Left ventricle myocardium superior (tissue), 1 donor: ENCODE data around the gene P4HA3. TPM values are rescaled to one million over a fixed set of nuclear protein-coding genes. Genes with fewer than 3 reads are reported as not detected.

Source experiments
- ATAC-seq: fragments of 200-7000 bp; cut with Tn5 transposase; one replicate; pipeline ENCODE4 v1.9.1; 2020; ENCODE audit warnings: mild to moderate bottlenecking, moderate library complexity
- DNase-seq: peaks from one replicate; pipeline ENCODE4 v3.0.0-alpha.2; 2020
- intact Hi-C: fragments of 100-400 bp; cut with micrococcal nuclease; formaldehyde crosslinking; loops from one replicate; pipeline ENCODE4 v1.11.0; 2022
- total RNA-seq: library from RNA; stranded (reverse); fragmentation: NEBNext Ultra II Directional; extraction: Animal tissue kit (Norgen Biotek cat#: 25700); gene quantifications from one replicate; pipeline ENCODE4 v1.2.1, GENCODE V29; 2021
- donor health status: DM: no; HTN: yes; CAD: no; lungs with severe emphysema.

P4HA3 gene
- total RNA-seq, 1 donor from 2014 or later, result 0.17 TPM

DNA sequence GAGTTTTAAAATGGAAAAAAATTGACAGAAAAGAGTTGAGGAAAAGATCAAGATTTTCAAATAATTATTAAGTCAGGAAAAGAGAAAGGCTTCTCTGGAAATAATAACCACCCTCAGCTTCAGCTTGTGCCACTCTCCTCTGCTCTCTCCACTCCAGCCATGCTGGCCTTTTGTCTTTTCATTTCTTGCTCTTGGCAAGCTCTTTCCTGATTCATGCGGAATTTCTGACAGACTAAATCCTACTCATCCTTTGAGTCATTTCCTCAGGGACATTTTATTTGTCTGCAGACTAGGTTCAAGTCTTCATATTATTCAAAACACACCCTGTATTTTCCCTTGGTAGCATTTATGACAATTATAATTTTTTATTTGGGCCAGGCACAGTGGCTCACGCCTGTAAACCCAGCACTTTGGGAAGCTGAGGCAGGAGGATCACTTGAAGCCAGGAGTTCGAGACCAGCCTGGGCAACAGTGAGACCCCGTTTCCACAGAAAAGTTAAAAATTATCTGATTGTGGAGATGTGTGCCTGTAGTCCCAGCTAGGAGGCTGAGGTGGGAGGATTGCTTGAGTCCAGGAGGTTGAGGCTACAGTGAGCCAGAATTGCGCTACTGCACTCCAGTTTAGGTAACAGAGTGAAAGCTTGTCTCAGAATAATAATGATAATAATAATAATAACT is 7.8 kb upstream of the P4HA3 start:
- ATAC-seq (no peak), DNase-seq (no peak)
- intact Hi-C loops, result no loop called here

DNA sequence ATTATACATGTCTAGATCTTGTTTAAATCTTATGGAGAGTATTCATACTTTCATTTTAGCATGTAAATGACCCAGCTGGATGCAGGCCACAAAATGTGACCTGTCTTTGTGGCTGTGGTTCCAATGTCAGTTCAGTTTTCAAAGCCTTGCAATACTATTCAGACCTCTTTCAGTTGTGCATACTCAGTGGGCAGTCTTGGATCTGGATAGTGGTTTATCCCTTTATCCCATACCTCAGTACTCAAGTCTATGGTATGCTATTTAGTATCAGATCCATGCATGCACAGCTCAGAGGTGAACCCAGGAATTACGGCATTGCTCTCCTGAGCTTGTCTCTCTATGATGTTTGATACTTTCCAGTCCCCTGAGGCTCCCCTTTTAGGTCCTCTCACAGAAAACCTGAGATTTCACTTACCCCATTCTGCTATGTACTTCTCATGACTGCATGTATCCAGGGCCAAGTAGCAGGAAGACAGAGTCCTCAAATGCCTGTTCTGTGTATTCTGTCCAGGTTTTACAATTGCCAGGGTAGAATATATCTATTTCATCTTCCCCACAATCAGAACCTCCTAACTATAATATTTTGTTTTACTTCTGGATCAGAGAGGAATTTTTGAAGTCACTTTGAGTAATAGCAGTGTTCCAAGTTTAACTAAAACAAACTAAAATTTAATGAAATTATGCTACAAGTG is 6.9 kb upstream of the P4HA3 start:
- no peak for DNase-seq

DNA sequence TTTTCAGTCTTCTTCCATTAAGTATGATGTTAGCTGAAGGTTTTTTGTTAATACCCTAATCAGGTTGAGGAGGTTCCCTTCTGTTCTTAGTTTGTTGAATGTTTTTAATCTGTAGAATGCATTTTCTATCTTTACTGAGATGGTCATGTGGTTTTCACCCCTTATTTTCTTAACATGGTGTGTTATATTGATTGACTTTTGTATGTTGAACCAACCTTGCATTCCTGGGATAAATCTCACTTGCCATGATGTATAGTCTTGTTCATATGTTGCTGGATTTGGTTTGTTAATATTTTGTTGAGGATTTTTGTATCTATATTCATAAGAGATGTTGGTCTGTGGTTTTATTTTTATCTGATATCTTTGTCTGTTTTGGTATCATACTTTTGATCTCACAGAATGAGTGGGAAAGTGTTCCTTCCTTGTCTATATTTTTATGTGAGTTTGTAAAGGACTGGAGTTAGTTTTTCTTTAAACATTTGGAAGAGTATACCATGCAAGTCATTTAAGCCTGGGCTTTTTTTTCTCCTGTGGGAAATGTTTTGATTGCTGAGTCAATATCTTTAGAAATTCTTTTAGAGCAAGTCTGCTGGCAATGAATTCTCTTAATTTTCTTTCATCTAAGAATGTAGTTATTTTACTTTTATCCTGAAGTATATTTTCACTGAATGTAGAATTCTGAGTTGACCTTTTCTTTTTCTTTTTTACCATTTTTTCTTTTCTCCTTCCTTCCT is 5.5 kb upstream of the P4HA3 start:
- DNase-seq (no peak), ATAC-seq (no peak)
- intact Hi-C loops, result no loop called here

More for the DNA sequence above, 6.9 kb upstream of the P4HA3 start:
- intact Hi-C loops, result no loop called here
- no peak for ATAC-seq

DNA sequence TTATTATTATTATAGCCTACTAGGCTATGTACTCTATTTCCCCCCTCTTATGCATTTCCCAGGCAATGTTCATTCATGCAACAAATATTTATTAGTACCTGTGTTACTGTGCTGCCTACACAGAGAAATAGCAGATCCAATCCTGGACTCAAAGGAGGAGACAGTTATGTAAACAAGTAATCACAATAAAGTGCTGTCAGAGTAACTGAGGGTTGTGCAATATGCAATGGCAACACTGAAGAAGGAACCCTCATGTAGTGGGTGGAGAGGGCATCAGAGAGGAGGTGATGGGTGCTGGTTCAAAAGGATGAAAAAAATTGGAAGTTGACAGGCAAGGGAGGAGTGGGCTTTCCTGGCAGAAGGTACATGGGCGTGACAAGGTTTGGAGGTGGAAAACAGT is 886 bp upstream of the P4HA3 start:
- no peak for ATAC-seq
- intact Hi-C loops, result no loop called here
- DNase-seq, result no peak

DNA sequence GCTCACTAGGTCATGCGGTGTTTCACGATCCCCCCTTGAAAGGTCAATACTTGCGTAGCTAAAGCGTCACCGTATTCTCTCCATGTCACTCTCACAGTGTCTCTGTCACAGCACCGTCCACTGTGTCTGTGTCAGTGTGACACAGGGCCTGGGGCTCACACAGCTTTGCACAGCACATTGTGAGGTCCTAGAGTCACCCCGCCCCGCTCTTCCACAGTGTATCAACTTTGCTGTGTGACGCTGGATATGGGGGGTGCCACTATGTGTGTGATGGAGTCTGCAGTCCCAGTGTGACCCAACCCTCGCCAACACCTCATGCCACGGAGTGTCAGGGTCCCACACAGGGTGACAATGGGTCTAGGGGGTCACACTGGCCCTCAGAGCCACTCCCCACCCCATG is 583 bp downstream of the P4HA3 start:
- DNase-seq (no peak), ATAC-seq (peak; percentile 16)
- intact Hi-C loops, result no loop called here

DNA sequence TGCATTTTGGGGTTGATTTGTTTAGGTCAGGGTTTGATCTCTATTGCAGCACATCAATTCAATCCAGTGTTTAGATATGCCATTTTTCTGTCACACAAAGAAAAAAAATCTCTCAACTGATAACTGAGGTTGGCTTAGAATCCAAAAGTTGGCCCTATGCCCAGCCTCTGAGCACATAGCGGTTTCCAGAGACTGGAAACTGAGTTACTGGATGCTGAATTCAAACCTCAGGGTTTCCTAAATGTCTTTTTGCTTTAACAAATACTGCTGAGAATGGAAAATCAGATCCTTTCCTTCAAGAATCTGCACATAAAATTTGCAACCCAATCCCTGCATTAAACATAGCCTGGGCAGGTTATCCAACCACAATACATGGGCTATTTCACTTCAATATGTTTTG is 4.0 kb downstream of the P4HA3 start:
- ATAC-seq (no peak), DNase-seq (no peak)
- intact Hi-C loops, result no loop called here

GRCh38 chr11:74306435-74307175 is 4.8 kb downstream of the P4HA3 start:
- no peak for DNase-seq
- no peak for ATAC-seq
- intact Hi-C loops, result no loop called here

DNA sequence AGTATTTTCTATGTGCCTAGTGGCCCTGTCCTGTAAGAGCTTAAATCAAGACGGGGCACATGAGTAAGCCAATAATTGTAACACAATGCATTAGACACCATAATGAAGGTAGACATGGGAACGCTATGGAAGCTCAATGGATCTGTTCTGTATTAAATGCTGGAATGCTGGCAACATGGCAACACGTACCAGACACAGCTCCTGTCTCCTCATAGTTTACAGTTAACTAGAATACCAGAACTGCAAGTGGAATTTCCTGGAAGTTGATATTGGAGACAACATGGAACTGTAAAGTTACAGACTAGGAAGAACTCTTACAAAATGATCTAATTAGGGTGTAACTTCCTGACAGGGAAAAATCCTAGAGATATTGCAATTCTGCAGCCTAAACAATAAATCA is 12.4 kb downstream of the P4HA3 start:
- intact Hi-C loops, result no loop called here
- no peak for ATAC-seq
- no peak for DNase-seq

- no peak for DNase-seq
- intact Hi-C loops, result no loop called here
- ATAC-seq, result no peak
Measured at GRCh38 chr11:74297484-74297883, 14.0 kb downstream of the P4HA3 start.

- no peak for ATAC-seq
- DNase-seq, result no peak
- intact Hi-C loops, result no loop called here
Measured at GRCh38 chr11:74288911-74289310, 22.5 kb downstream of the P4HA3 start.

DNA sequence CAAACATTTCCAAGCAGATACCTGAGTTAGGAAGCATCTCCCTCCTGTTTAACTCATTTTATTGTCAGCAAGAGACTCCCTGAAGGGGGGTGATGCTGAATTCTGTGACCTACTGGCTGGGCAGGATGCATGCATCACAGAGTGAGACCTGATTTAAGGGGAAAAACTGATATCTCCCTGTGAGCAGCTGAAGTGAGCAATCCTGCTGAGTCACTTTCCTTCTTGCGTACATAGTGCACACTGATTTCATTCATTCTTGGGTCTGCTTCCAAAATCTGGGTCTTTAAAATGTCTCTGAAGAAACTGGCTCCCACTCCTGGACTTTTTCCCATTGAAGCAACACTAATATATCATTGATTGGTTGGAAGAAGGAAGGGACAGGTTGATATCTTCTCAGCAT is 23.3 kb downstream of the P4HA3 start:
- intact Hi-C loops, result no loop called here
- DNase-seq (no peak), ATAC-seq (peak; percentile 39)

DNA sequence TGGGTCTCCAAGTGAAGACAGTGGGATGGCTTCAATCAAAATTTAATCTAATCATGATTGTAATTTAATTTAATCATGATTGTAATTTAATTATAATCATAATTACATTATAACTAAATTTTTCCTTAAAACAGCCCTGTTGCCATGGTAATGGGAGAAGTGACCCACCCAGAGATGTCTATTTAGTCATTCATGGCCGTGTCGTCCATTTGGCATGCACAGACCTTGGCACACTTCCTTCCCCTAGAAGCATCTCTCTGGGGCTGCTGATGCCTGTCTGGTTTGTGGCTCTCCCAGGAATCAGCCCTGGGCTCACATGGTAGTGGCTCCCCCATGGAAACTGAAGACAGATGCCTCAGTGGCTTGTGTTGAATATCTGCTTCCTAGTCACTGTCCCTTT is 27.0 kb downstream of the P4HA3 start:
- DNase-seq (no peak), ATAC-seq (no peak)
- intact Hi-C loops, result no loop called here

DNA sequence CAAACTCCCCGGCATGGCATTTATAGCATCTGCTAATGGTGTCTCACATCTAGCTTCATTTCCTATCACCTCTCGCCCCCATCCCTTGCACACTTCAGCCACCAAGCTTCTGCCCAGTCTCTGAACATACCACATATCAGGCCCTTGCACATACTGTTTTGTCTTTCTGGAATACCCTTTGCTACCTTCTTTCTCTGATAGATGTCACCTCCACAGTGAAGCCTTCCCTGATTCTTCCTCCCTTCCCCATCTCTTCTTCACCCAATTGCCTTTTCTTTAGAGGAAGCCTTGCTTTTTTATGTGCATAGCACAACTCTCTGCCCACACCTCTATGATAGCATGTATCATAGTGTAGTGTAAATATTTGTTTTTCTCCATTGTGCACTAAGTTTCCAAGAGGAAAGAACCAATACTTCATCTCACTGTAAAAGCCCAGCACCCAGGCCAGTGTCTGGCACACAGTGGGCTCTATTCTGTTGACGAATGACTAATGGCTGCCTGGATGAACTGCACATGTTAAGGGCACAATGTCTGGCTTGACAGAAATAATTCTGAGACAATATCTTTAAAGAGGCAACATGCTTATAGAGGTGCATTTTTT is 27.8 kb downstream of the P4HA3 start:
- DNase-seq (no peak), ATAC-seq (no peak)
- intact Hi-C loops, result no loop called here

GRCh38 chr11:74282914-74283371 is 28.5 kb downstream of the P4HA3 start:
- ATAC-seq (no peak), DNase-seq (no peak)
- intact Hi-C loops, result no loop called here

DNA sequence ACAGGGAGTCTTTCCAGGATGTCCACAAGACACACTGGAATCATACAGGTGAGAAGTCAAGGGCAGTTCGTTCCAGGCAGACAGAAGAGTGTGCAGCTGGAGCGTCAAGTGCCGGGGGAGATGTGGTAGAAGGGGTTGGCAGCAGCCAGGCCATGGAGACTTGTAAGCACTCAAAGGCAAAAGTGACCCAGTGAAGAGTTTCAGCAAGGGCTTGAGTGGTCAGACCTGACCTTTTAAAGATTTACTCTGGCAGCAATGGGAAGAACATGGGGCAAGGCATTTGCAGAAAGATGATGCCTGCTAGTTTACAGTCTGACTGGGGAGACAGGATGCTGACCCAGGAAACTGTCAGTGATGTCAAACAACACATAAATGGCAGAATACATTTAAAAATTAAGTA is 29.0 kb downstream of the P4HA3 start:
- no peak for ATAC-seq
- intact Hi-C loops, result no loop called here

GRCh38 chr11:74280494-74280893 is 30.9 kb downstream of the P4HA3 start:
- DNase-seq (no peak), ATAC-seq (no peak)
- intact Hi-C loops, result no loop called here

More for the DNA sequence above, 29.0 kb downstream of the P4HA3 start:
- no peak for DNase-seq

- ATAC-seq (no peak), DNase-seq (no peak)
- intact Hi-C loops, result no loop called here
Measured at GRCh38 chr11:74279256-74279655, 32.2 kb downstream of the P4HA3 start.

- intact Hi-C loops, result no loop called here
- peak; percentile 56 for ATAC-seq
- DNase-seq, result peak; percentile 64
Measured at GRCh38 chr11:74278721-74279161, 32.7 kb downstream of the P4HA3 start.

- DNase-seq (no peak), ATAC-seq (no peak)
- intact Hi-C loops, result no loop called here
Measured at GRCh38 chr11:74278103-74278502, 33.3 kb downstream of the P4HA3 start.
